Esophagus muscularis mucosa (tissue), 4 donors: ENCODE measurements around the gene MRO. TPM values are rescaled to one million over a fixed set of nuclear protein-coding genes. Genes with fewer than 3 reads are reported as not detected.

ENCODE experiments used
- DNase-seq: peaks from one replicate; pipeline ENCODE4 v3.0.0-alpha.2; 2017; ENCODE audit errors: extremely low spot score
- H3K27ac ChIP-seq, 4 donors: fragments of 200-600 bp; sonication (generic); replicated peaks in 1 of 4; 1 replicate in 3 of 4; 2 replicates in 1 of 4; pipeline ENCODE4 v1.5.1; 2016 to 2019; ENCODE audit warnings: mild to moderate bottlenecking in 1 of 4
- H3K27me3 ChIP-seq, 4 donors: fragments of 200-600 bp; sonication (generic); one replicate each; pipeline versions ENCODE4 v1.5.1 to v1.6.0; 2016 to 2019
- H3K36me3 ChIP-seq, 4 donors: fragments of 200-600 bp; sonication (generic); one replicate each; pipeline ENCODE4 v1.5.1; 2016 to 2019
- H3K4me1 ChIP-seq, 4 donors: fragments of 200-600 bp; sonication (generic); one replicate each; pipeline ENCODE4 v1.5.1; 2016 to 2019
- H3K4me3 ChIP-seq, 4 donors: fragments of 200-600 bp; sonication (generic); 1 replicate in 2 of 4; 2 replicates in 2 of 4; pipeline ENCODE4 v1.5.1; 2016 to 2019; ENCODE audit warnings: mild to moderate bottlenecking in 4 of 4, moderate library complexity in 1 of 4
- H3K9me3 ChIP-seq, 4 donors: fragments of 200-600 bp; sonication (generic); 1 replicate in 3 of 4; 2 replicates in 1 of 4; pipeline ENCODE4 v1.5.1; 2016 to 2019
- EP300 ChIP-seq: sonication (generic); formaldehyde crosslinking; IDR thresholded peaks from one replicate; pipeline ENCODE4 v1.6.1; 2017; ENCODE audit warnings: antibody characterized with exemption
- POLR2A ChIP-seq: fragments of 450-650 bp; IDR thresholded peaks from one replicate; pipeline ENCODE4 v1.6.1; 2017; ENCODE audit warnings: antibody characterized with exemption, moderate library complexity, mild to moderate bottlenecking, low read depth
- POLR2AphosphoS5 ChIP-seq, 2 donors: sonication (generic); formaldehyde crosslinking; IDR thresholded peaks; one replicate each; pipeline ENCODE4 v1.6.1; 2017; ENCODE audit warnings: antibody characterized with exemption in 2 of 2
- WGBS: methylation state at CpG from one replicate; pipeline ENCODE4 v1.1.5; 2018; 5-methylcytosine and 5-hydroxymethylcytosine counted together
- intact Hi-C: fragments of 100-400 bp; cut with DNase I; formaldehyde crosslinking; loops from one replicate; pipeline ENCODE4 v1.15.1; 2023
- total RNA-seq, 4 donors: library from RNA; depleted of rRNA; stranded (reverse); fragments of >200 nt; gene quantifications; one replicate each; pipeline versions ENCODE4 v1.1.0 to v1.2.1, GENCODE V29; 2016
- TF ChIP-seq, protein P1 (sequence below), 3 experiments: fragments of 200-600 bp in 2 of 3; fragments of 450-650 bp in 1 of 3; sonication (generic) in 2 of 3; IDR thresholded peaks; one replicate each; pipeline ENCODE4 v1.5.1; 2017 to 2019; ENCODE audit warnings: antibody characterized with exemption in 3 of 3, mild to moderate bottlenecking in 2 of 3, moderate library complexity in 1 of 3

The MRO gene
- total RNA-seq, 4 donors from 2014 or later, result 0.52 to 1.4 (median 0.83) TPM

DNA sequence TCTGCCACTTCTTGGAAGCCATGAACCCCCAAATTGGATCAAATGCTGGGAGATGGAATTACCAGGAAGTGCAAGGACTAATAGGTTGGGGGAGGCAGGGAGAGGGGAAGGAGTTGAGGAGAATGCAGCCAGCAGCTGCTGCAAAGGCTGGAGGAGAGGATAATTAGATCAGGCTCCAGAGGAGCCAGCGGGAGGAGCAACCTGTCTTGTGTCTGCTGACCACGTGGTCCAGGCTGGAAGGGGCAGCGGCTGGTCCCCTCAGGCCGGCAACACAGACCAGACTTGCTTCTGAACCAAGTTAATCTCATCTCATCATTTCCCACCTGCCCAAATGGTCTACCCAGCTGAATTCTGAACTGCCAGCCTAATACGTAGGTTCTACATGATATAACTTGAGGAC lies 68.3 kb downstream of the MRO start:
- no peak for DNase-seq
- H3K4me1 ChIP-seq, result peaks cover 0 to 10% (median 6%) of the 10 kb centered on the region in 4 donors
- H3K9me3 ChIP-seq, result peaks cover 0 to 7% (median 0%) of the 10 kb centered on the region in 4 donors
- WGBS, result 47% methylated on average over 3 of the region's 5 CpGs
- peaks cover 0 to 6% (median 0%) of the 10 kb centered on the region in 4 donors for H3K27me3 ChIP-seq
- no peak overlapping the region for H3K4me3 ChIP-seq
- intact Hi-C loops, result no loop called here
- no peak overlapping the region for H3K27ac ChIP-seq
- no peaks in the 10 kb centered on the region for H3K36me3 ChIP-seq
- TF ChIP-seq POLR2A, result no peak
- no peak for TF ChIP-seq EP300
- no peak for TF ChIP-seq POLR2AphosphoS5 (IDR thresholded peaks at IDR 0.05)
- TF ChIP-seq, protein P1, sequence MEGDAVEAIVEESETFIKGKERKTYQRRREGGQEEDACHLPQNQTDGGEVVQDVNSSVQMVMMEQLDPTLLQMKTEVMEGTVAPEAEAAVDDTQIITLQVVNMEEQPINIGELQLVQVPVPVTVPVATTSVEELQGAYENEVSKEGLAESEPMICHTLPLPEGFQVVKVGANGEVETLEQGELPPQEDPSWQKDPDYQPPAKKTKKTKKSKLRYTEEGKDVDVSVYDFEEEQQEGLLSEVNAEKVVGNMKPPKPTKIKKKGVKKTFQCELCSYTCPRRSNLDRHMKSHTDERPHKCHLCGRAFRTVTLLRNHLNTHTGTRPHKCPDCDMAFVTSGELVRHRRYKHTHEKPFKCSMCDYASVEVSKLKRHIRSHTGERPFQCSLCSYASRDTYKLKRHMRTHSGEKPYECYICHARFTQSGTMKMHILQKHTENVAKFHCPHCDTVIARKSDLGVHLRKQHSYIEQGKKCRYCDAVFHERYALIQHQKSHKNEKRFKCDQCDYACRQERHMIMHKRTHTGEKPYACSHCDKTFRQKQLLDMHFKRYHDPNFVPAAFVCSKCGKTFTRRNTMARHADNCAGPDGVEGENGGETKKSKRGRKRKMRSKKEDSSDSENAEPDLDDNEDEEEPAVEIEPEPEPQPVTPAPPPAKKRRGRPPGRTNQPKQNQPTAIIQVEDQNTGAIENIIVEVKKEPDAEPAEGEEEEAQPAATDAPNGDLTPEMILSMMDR (IDR thresholded peaks at IDR 0.05), result no peak

DNA sequence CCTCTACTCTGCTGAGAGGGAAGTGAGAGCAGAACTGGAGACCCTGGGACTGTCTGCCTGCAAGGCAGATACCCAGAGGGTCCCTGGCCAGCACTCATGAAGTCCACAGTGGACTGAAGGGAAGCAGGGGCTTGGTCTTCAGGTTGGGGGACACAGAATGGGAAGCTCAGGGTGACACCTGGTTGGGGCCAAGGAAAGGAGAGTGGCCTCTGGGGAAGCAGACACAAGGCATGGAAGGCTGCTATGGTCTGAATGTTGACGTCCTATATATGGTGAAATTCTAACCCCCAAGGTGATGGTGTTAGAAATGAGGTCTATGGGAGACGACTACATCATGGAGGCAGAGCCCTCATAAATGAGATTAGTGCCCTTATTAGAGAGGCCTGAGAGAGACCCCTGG lies 69.3 kb downstream of the MRO start:
- H3K27ac ChIP-seq, result no peak overlapping the region
- H3K36me3 ChIP-seq, result no peaks in the 10 kb centered on the region
- no peak for DNase-seq
- H3K27me3 ChIP-seq, result peaks cover 0 to 6% (median 0%) of the 10 kb centered on the region in 4 donors
- peaks cover 0 to under 1% (median 0%) of the 10 kb centered on the region in 4 donors for H3K4me1 ChIP-seq
- TF ChIP-seq POLR2A (no peak), EP300 (no peak), POLR2AphosphoS5 (IDR thresholded peaks at IDR 0.05) (no peak)
- TF ChIP-seq, protein P1 (IDR thresholded peaks at IDR 0.05), result no peak
- no peak overlapping the region for H3K4me3 ChIP-seq
- intact Hi-C loops, result no loop called here
- WGBS, result 80% methylated on average over 2 of the region's 2 CpGs
- peaks cover 0 to 7% (median 0%) of the 10 kb centered on the region in 4 donors for H3K9me3 ChIP-seq

DNA sequence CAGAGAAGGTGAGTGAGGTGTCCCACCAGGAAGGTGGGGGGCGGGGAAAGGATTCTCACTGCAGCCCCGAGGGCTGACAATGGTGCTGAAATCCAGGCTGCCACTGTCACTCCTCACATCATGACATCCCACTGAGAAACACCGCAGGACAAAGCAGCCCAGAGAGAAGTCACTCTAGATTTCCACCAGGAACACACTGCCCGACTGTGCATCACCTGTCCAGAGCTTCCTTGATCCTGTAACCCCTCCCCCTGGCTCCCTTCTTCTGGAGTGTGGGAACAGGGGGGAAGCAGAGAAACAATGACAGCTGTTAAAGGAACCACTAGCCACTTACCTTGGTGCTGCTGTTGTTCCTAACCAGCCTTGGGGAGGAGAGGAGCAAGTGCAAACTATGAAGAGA lies 69.9 kb downstream of the MRO start:
- 47% methylated on average over 3 of the region's 4 CpGs for WGBS
- Histone ChIP-seq H3K27me3 (peaks cover 0 to 6% (median 0%) of the 10 kb centered on the region in 4 donors), H3K27ac (no peak overlapping the region), H3K4me3 (no peak overlapping the region), H3K36me3 (no peaks in the 10 kb centered on the region), H3K9me3 (peaks cover 0 to 7% (median 0%) of the 10 kb centered on the region in 4 donors), H3K4me1 (no peaks in the 10 kb centered on the region)
- intact Hi-C loops, result no loop called here
- TF ChIP-seq EP300 (no peak), POLR2A (no peak), POLR2AphosphoS5 (IDR thresholded peaks at IDR 0.05) (no peak)
- TF ChIP-seq, protein P1 (IDR thresholded peaks at IDR 0.05), result no peak
- DNase-seq, result no peak

DNA sequence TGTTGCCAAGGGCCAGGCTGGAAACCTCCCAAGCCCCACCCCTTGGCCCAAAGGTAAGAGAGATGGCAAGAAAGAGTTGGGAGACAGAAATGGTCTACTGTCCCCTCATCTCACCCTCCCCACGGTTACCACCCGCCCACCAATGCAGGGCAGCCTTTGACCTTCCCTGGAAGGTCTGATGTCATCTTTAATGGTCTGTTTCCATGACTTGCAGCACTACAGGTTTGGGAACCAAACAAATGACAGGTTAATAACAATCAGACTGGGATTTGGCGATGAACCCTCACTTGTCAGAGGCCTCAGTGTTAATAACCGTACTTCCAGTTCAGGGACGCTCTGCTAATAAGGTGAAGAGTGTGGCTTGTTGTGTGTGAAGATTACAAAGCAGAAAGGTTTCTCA lies 70.4 kb downstream of the MRO start:
- Histone ChIP-seq H3K27me3 (peaks cover 0 to 6% (median 0%) of the 10 kb centered on the region in 4 donors), H3K4me3 (no peak overlapping the region), H3K36me3 (no peaks in the 10 kb centered on the region), H3K27ac (no peak overlapping the region), H3K4me1 (no peaks in the 10 kb centered on the region), H3K9me3 (peaks cover 0 to 7% (median 0%) of the 10 kb centered on the region in 4 donors)
- no peak for DNase-seq
- TF ChIP-seq POLR2AphosphoS5 (IDR thresholded peaks at IDR 0.05) (no peak), EP300 (no peak), POLR2A (no peak)
- TF ChIP-seq, protein P1 (IDR thresholded peaks at IDR 0.05), result no peak
- 78% methylated on average over 5 of the region's 5 CpGs for WGBS
- intact Hi-C loops, result no loop called here
